Measurements from ENCODE around the gene SNCG. TPM values are rescaled to one million over a fixed set of nuclear protein-coding genes. Genes with fewer than 3 reads are reported as not detected.

SNCG gene
- 12.8 TPM for polyA plus RNA-seq (2013, experiment 1 of 2)
- polyA plus RNA-seq (2013, experiment 2 of 2), result 12.6 TPM

- H4K8ac ChIP-seq (ENCODE audit: low read length), result peak within 1 kb of the TSS; percentile 95
- 56% methylated on average over 21 of the region's 22 CpGs for WGBS
- no peaks in the 10 kb centered on the region for H3K27me3 ChIP-seq (ENCODE audit: control insufficient read depth in 1 of 2, insufficient read depth in 1 of 2, low read length in 2 of 2)
- H3K79me1 ChIP-seq (replicated peaks; ENCODE audit: low read length, poor library complexity, severe bottlenecking), result no peaks in the 10 kb centered on the region
- peak within 1 kb of the TSS; percentile 95 for H2BK15ac ChIP-seq (ENCODE audit: low read depth, poor library complexity, severe bottlenecking)
- H3K9ac ChIP-seq (ENCODE audit: low read length), result peak within 1 kb of the TSS; percentile 71
- no peak within 1 kb of the TSS for H3K27ac ChIP-seq (ENCODE audit: low read length, poor library complexity, severe bottlenecking)
- H2AFZ ChIP-seq (ENCODE audit: low read depth, low read length), result peak within 1 kb of the TSS; percentile 32
- H2BK5ac ChIP-seq (ENCODE audit: low read depth, low read length, poor library complexity, severe bottlenecking), result no peak within 1 kb of the TSS
- H3K4me3 ChIP-seq (ENCODE audit: insufficient read depth in 1 of 2, low read depth in 1 of 2, low read length in 2 of 2), result peak within 1 kb of the TSS in 1 of 2 experiments; percentile 78
- peak within 1 kb of the TSS; percentile 90 to 99 for H2BK12ac ChIP-seq (ENCODE audit: low read length in 2 of 2)
- DNase-seq, result no peak
- H3K4me2 ChIP-seq (ENCODE audit: low read length, poor library complexity, severe bottlenecking), result no peak within 1 kb of the TSS
- peak within 1 kb of the TSS; percentile 86 to 93 for H3K4ac ChIP-seq (ENCODE audit: low read depth in 1 of 2, low read length in 2 of 2)
- no peaks in the 10 kb centered on the region for H3K36me3 ChIP-seq (ENCODE audit: control insufficient read depth in 1 of 2, insufficient read depth in 2 of 2, low read depth in 1 of 2, low read length in 2 of 2)
- no peaks in the 10 kb centered on the region for H3K9me3 ChIP-seq (ENCODE audit: control insufficient read depth, low read length)
- H3K18ac ChIP-seq (ENCODE audit: low read depth in 1 of 2, low read length in 2 of 2), result peak within 1 kb of the TSS; percentile 88 to 96
- H2BK120ac ChIP-seq (ENCODE audit: low read depth, low read length), result peak within 1 kb of the TSS; percentile 66
- H3K23ac ChIP-seq (ENCODE audit: low read length in 2 of 2), result no peak within 1 kb of the TSS
- peaks cover 34% of the 10 kb centered on the region for H3K4me1 ChIP-seq (ENCODE audit: control insufficient read depth, insufficient read depth, low read depth, low read length)
- H3K14ac ChIP-seq (ENCODE audit: low read length in 2 of 2), result peak within 1 kb of the TSS in 1 of 2 experiments; percentile 72
- peak within 1 kb of the TSS; percentile 94 for H4K91ac ChIP-seq (ENCODE audit: low read length)
- H2AK5ac ChIP-seq (ENCODE audit: low read length, severe bottlenecking), result peak within 1 kb of the TSS; percentile 6
Observed at GRCh38 chr10:86958116-86958900, at the start of gene SNCG. Gene SNCG (plus strand): TSS chr10:86958599. CDS start chr10:86958698, 99 bp downstream.

GRCh38 chr10:86914734-86915133, 43.7 kb upstream of the SNCG start:
- H4K8ac ChIP-seq (ENCODE audit: low read length), result no peak overlapping the region
- no peak overlapping the region for H3K4ac ChIP-seq (ENCODE audit: low read depth in 1 of 2, low read length in 2 of 2)
- no peak overlapping the region for H4K91ac ChIP-seq (ENCODE audit: low read length)
- H2BK15ac ChIP-seq (ENCODE audit: low read depth, poor library complexity, severe bottlenecking), result no peak overlapping the region
- H2BK5ac ChIP-seq (ENCODE audit: low read depth, low read length, poor library complexity, severe bottlenecking), result no peak overlapping the region
- no peak overlapping the region for H2AFZ ChIP-seq (ENCODE audit: low read depth, low read length)
- H3K4me1 ChIP-seq (ENCODE audit: control insufficient read depth, insufficient read depth, low read depth, low read length), result no peaks in the 10 kb centered on the region
- H3K27ac ChIP-seq (ENCODE audit: low read length, poor library complexity, severe bottlenecking), result no peak overlapping the region
- no CpG with 5 or more reads among the region's 1 CpG for WGBS
- no peak overlapping the region for H2BK12ac ChIP-seq (ENCODE audit: low read length in 2 of 2)
- no peak overlapping the region for H3K9ac ChIP-seq (ENCODE audit: low read length)
- peaks cover 15 to 61% of the 10 kb centered on the region in 2 experiments for H3K36me3 ChIP-seq (ENCODE audit: control insufficient read depth in 1 of 2, insufficient read depth in 2 of 2, low read depth in 1 of 2, low read length in 2 of 2)
- H3K23ac ChIP-seq (ENCODE audit: low read length in 2 of 2), result no peak overlapping the region
- no peak overlapping the region for H3K14ac ChIP-seq (ENCODE audit: low read length in 2 of 2)
- peak; percentile 42 for DNase-seq
- H3K18ac ChIP-seq (ENCODE audit: low read depth in 1 of 2, low read length in 2 of 2), result no peak overlapping the region
- H3K79me1 ChIP-seq (replicated peaks; ENCODE audit: low read length, poor library complexity, severe bottlenecking), result peaks cover 4% of the 10 kb centered on the region
- no peak overlapping the region for H3K4me3 ChIP-seq (ENCODE audit: insufficient read depth in 1 of 2, low read depth in 1 of 2, low read length in 2 of 2)
- no peaks in the 10 kb centered on the region for H3K9me3 ChIP-seq (ENCODE audit: control insufficient read depth, low read length)
- H3K27me3 ChIP-seq (ENCODE audit: control insufficient read depth in 1 of 2, insufficient read depth in 1 of 2, low read length in 2 of 2), result no peaks in the 10 kb centered on the region
- H2AK5ac ChIP-seq (ENCODE audit: low read length, severe bottlenecking), result no peak overlapping the region
- no peak overlapping the region for H3K4me2 ChIP-seq (ENCODE audit: low read length, poor library complexity, severe bottlenecking)
- no peak overlapping the region for H2BK120ac ChIP-seq (ENCODE audit: low read depth, low read length)

GRCh38 chr10:86918022-86918471, 40.4 kb upstream of the SNCG start:
- Histone ChIP-seq H4K8ac (ENCODE audit: low read length) (no peak overlapping the region), H3K18ac (ENCODE audit: low read depth in 1 of 2, low read length in 2 of 2) (no peak overlapping the region), H3K9ac (ENCODE audit: low read length) (no peak overlapping the region), H3K23ac (ENCODE audit: low read length in 2 of 2) (no peak overlapping the region), H3K4ac (ENCODE audit: low read depth in 1 of 2, low read length in 2 of 2) (no peak overlapping the region), H3K14ac (ENCODE audit: low read length in 2 of 2) (no peak overlapping the region), H2BK12ac (ENCODE audit: low read length in 2 of 2) (no peak overlapping the region), H3K27ac (ENCODE audit: low read length, poor library complexity, severe bottlenecking) (no peak overlapping the region), H3K4me1 (ENCODE audit: control insufficient read depth, insufficient read depth, low read depth, low read length) (no peaks in the 10 kb centered on the region), H3K36me3 (ENCODE audit: control insufficient read depth in 1 of 2, insufficient read depth in 2 of 2, low read depth in 1 of 2, low read length in 2 of 2) (peaks cover 19 to 79% of the 10 kb centered on the region in 2 experiments), H2BK5ac (ENCODE audit: low read depth, low read length, poor library complexity, severe bottlenecking) (no peak overlapping the region), H3K4me2 (ENCODE audit: low read length, poor library complexity, severe bottlenecking) (no peak overlapping the region), H3K4me3 (ENCODE audit: insufficient read depth in 1 of 2, low read depth in 1 of 2, low read length in 2 of 2) (no peak overlapping the region), H2BK15ac (ENCODE audit: low read depth, poor library complexity, severe bottlenecking) (no peak overlapping the region), H3K27me3 (ENCODE audit: control insufficient read depth in 1 of 2, insufficient read depth in 1 of 2, low read length in 2 of 2) (no peaks in the 10 kb centered on the region), H3K79me1 (replicated peaks; ENCODE audit: low read length, poor library complexity, severe bottlenecking) (peaks cover 11% of the 10 kb centered on the region), H2AFZ (ENCODE audit: low read depth, low read length) (no peak overlapping the region), H3K9me3 (ENCODE audit: control insufficient read depth, low read length) (no peaks in the 10 kb centered on the region), H4K91ac (ENCODE audit: low read length) (no peak overlapping the region), H2BK120ac (ENCODE audit: low read depth, low read length) (no peak overlapping the region), H2AK5ac (ENCODE audit: low read length, severe bottlenecking) (no peak overlapping the region)
- WGBS, result 22% methylated on average over 4 of the region's 5 CpGs
- peak; percentile 65 for DNase-seq

- no peak overlapping the region for H3K27ac ChIP-seq (ENCODE audit: low read length, poor library complexity, severe bottlenecking)
- peaks cover 9% of the 10 kb centered on the region for H3K79me1 ChIP-seq (replicated peaks; ENCODE audit: low read length, poor library complexity, severe bottlenecking)
- H3K18ac ChIP-seq (ENCODE audit: low read depth in 1 of 2, low read length in 2 of 2), result no peak overlapping the region
- H4K8ac ChIP-seq (ENCODE audit: low read length), result no peak overlapping the region
- no peak overlapping the region for H3K4me3 ChIP-seq (ENCODE audit: insufficient read depth in 1 of 2, low read depth in 1 of 2, low read length in 2 of 2)
- no peak for DNase-seq
- H3K14ac ChIP-seq (ENCODE audit: low read length in 2 of 2), result no peak overlapping the region
- no peaks in the 10 kb centered on the region for H3K27me3 ChIP-seq (ENCODE audit: control insufficient read depth in 1 of 2, insufficient read depth in 1 of 2, low read length in 2 of 2)
- no peak overlapping the region for H3K9ac ChIP-seq (ENCODE audit: low read length)
- peak overlapping the region in 1 of 2 experiments; percentile 7 for H2BK12ac ChIP-seq (ENCODE audit: low read length in 2 of 2)
- no peak overlapping the region for H3K4me2 ChIP-seq (ENCODE audit: low read length, poor library complexity, severe bottlenecking)
- 95% methylated on average over 9 of the region's 9 CpGs for WGBS
- H3K23ac ChIP-seq (ENCODE audit: low read length in 2 of 2), result no peak overlapping the region
- H3K4ac ChIP-seq (ENCODE audit: low read depth in 1 of 2, low read length in 2 of 2), result no peak overlapping the region
- H2AFZ ChIP-seq (ENCODE audit: low read depth, low read length), result no peak overlapping the region
- no peak overlapping the region for H2BK120ac ChIP-seq (ENCODE audit: low read depth, low read length)
- no peaks in the 10 kb centered on the region for H3K4me1 ChIP-seq (ENCODE audit: control insufficient read depth, insufficient read depth, low read depth, low read length)
- H3K9me3 ChIP-seq (ENCODE audit: control insufficient read depth, low read length), result no peaks in the 10 kb centered on the region
- no peak overlapping the region for H2AK5ac ChIP-seq (ENCODE audit: low read length, severe bottlenecking)
- H4K91ac ChIP-seq (ENCODE audit: low read length), result no peak overlapping the region
- H3K36me3 ChIP-seq (ENCODE audit: control insufficient read depth in 1 of 2, insufficient read depth in 2 of 2, low read depth in 1 of 2, low read length in 2 of 2), result peaks cover 13 to 57% of the 10 kb centered on the region in 2 experiments
- H2BK5ac ChIP-seq (ENCODE audit: low read depth, low read length, poor library complexity, severe bottlenecking), result no peak overlapping the region
- H2BK15ac ChIP-seq (ENCODE audit: low read depth, poor library complexity, severe bottlenecking), result no peak overlapping the region
Observed at GRCh38 chr10:86922553-86922961, 35.8 kb upstream of the SNCG start.

Data from mesenchymal stem cell (in vitro differentiated cells and primary cell).